Measurements from ENCODE around the gene BIN1. TPM values are rescaled to one million over a fixed set of nuclear protein-coding genes. Genes with fewer than 3 reads are reported as not detected.

Gene BIN1
- total RNA-seq, 2 experiments from 2014 or later = 98.8 to 101 TPM

DNA sequence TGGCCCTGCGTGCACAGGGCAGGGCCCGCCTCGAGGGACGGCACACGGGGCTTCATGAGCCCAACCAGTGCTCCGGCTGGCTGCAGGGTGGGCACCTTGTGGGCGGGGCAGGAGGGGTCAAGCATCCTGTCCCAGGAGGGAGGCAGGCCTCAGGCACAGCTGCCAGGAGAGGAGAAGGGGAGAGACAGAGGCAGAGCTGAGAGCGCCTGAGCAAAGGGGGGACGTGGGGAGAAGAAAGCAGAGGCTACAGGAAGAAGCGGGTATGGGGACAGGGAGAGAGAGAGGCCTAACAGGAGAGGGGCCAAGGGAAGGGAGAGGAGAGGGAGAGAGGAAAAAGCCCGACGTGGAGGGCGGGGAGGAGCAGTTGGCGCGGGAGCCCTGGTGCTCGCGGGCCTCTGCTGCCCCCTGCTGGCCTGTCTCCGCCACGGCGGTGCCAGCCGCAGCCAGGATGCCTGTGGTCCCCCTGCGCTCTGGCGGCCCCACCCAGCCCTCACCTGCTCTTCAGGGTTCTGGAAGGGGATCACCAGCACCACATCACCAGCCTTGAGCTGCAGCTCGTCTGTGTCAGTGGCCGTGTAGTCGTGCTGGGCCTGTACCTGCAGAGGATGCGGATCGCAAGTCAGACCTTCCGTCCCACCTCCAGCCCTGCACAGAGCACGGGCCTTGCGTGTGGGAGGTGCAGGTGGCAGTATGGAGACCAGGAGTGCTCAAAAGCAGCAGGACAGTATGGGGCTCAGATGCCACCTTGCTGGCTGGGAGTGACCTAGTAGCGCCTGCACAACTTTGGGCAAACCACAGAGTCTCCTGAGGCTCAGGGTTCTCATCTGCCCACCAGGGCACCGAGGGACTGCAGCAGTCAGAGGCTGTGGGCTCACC is 56.8 kb downstream of the BIN1 start:
- Mint-ChIP-seq H3K27me3 (no peaks in the 10 kb centered on the region), H3K36me3 (peaks cover 5% of the 10 kb centered on the region), H3K27ac (no peak overlapping the region), H3K9me3 (no peaks in the 10 kb centered on the region), H3K4me3 (no peak overlapping the region), H3K4me1 (peaks cover 2% of the 10 kb centered on the region)
- DNase-seq = peak; percentile 74

DNA sequence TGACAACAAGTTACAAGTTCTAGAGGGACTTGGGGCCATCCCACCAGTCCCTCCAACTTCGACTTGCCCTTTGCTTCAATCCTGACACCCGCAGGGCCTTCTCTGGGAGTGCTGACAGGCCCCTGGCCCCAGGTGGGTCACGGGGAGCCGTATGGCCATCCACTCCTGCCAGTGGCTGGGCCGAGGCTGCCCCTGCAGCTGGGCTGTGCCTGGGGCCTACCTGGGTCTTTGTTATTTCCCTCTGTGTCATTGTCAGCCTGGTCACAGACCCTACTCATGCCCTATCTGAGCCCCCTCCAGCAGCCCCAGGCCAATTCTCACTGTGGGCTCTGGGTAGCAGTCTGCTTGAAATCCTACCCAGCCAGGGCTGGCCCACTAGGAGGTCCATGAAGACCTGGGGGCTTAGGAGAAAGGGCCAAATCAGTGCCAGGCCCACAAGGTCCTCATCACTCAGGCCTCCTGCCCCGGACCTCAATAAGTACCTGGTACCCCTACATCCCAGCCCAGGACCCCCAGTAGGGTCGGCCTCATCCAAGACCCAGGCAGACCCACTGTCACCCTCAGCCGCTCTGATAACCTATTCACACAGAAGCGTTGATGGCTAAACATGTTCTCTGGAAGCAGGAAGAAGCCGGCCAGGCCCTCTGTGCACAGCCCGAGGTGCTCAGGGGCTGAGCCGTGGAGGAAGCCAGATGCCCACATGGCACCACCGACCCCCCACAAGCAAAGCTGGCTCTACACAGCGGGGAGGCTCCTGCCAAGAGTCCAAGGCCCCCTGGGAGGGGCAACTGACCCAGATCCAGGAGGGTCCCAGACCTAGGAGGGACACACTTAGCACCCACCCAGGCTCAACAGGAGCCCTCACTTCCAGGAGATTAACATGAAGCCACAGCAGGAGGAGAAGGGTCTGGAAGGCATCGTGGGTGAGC is 57.7 kb downstream of the BIN1 start:
- H3K27ac Mint-ChIP-seq = no peak overlapping the region
- no peaks in the 10 kb centered on the region for H3K9me3 Mint-ChIP-seq
- DNase-seq = no peak
- peaks cover 2% of the 10 kb centered on the region for H3K4me1 Mint-ChIP-seq
- no peaks in the 10 kb centered on the region for H3K27me3 Mint-ChIP-seq
- H3K36me3 Mint-ChIP-seq = peaks cover 5% of the 10 kb centered on the region
- H3K4me3 Mint-ChIP-seq = no peak overlapping the region

DNA sequence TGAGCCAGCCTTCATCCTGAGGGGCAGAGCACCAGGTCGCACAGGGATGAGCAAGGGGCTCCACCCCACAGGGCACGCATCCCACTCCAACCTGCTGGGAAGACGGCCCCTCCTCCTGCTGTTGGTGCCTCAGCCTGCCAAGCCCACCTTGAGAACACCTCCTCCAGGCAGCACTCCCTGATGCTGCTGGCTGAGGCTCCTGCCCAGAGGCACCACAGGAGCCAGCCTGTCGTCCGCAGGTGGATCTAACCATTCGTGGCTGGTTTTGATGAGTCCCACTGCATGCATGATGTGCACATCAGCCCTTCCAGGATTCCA is 58.4 kb downstream of the BIN1 start:
- Mint-ChIP-seq H3K4me1 (peaks cover 2% of the 10 kb centered on the region), H3K4me3 (no peak overlapping the region), H3K9me3 (no peaks in the 10 kb centered on the region), H3K27ac (no peak overlapping the region), H3K27me3 (no peaks in the 10 kb centered on the region), H3K36me3 (peaks cover 5% of the 10 kb centered on the region)
- DNase-seq = no peak

DNA sequence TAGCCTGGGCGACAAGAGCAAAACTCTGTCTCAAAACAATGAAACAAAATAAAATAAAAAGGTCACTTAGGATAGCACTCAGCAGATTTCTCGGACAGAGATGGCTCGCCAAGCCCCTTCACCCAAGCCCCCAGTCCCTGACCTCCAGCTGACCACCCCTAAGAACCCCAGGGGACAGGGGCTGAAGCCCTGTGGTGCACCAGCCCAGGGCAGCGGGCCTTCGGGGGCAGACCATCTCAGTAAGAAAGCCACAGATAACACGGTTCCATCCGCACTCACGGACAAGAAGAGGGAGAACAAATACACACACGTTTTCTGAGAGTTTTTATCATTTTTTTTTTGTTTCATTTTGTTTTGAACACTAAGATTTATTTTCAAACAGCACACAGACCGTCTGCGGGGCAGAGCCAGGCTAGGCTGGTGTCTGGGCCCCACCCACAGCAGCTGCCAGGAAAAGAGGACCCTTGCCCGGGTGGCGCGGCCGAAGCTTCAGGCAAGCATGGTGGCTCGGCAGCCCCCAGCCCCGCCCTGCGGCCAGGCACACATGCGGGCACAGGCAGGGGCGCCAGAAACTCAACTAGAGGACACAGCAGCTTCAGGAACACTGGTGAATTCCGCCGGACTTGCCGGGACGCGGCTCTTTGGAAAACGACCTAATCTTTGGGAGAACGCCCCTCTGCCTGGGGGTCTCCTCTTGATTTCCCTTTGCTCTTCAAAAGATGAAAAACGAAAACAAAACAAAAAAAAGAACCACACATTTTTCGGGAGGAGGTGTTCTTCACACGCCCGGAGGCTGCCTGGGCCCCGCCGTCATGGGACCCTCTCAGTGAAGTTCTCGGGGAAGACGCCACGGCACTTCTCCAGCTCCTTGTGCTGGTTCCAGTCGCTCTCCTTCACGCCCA is 59.0 kb downstream of the BIN1 start:
- Mint-ChIP-seq H3K4me1 (peaks cover 2% of the 10 kb centered on the region), H3K27ac (no peak overlapping the region), H3K9me3 (no peaks in the 10 kb centered on the region), H3K4me3 (no peak overlapping the region), H3K27me3 (no peaks in the 10 kb centered on the region), H3K36me3 (peaks cover 5% of the 10 kb centered on the region)
- no peak for DNase-seq

DNA sequence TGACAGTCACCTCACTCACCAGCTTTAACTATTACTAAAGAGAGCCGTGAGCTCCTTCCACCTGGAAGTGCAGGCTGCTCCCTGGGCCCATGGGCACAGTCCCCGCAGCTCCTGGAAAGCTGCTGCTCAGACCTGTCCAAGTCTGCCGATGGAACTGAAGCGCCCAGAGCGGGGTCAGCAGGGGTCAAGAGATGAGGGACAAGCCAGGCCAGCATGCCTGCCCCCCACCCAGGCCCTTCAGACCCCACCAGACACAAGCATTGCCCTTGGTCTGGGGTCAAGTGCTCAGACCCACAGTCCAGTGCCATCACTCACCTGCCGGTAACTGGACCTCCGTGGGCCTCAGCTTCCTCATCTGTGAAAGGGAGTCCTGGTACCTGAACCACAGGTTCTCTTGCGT is 59.9 kb downstream of the BIN1 start:
- peaks cover 5% of the 10 kb centered on the region for H3K36me3 Mint-ChIP-seq
- H3K9me3 Mint-ChIP-seq = no peaks in the 10 kb centered on the region
- DNase-seq = no peak
- H3K4me3 Mint-ChIP-seq = no peak overlapping the region
- no peak overlapping the region for H3K27ac Mint-ChIP-seq
- H3K27me3 Mint-ChIP-seq = no peaks in the 10 kb centered on the region
- peaks cover 2% of the 10 kb centered on the region for H3K4me1 Mint-ChIP-seq

DNA sequence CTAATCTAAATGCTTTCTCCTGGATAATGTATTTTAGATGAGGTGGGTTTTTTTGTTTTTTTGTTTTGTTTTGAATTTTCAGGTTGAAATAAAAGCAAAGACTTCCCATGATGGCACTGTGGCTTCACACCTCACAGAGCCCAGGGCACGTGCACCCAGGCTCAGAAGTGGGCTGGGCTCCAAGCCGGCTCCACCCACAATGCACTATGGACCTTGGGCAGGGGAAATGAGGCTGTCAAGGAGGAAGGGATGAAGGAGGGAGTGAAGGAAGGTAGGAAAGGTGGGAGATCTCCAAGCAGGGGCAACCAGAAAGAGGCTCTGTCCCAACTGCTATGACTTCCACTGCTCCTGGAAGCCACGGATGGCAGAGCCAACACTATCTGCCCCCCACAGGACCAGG is 60.4 kb downstream of the BIN1 start:
- H3K36me3 Mint-ChIP-seq = peaks cover 5% of the 10 kb centered on the region
- no peak for DNase-seq
- no peak overlapping the region for H3K27ac Mint-ChIP-seq
- H3K4me3 Mint-ChIP-seq = no peak overlapping the region
- peaks cover 2% of the 10 kb centered on the region for H3K4me1 Mint-ChIP-seq
- no peaks in the 10 kb centered on the region for H3K9me3 Mint-ChIP-seq
- H3K27me3 Mint-ChIP-seq = no peaks in the 10 kb centered on the region

DNA sequence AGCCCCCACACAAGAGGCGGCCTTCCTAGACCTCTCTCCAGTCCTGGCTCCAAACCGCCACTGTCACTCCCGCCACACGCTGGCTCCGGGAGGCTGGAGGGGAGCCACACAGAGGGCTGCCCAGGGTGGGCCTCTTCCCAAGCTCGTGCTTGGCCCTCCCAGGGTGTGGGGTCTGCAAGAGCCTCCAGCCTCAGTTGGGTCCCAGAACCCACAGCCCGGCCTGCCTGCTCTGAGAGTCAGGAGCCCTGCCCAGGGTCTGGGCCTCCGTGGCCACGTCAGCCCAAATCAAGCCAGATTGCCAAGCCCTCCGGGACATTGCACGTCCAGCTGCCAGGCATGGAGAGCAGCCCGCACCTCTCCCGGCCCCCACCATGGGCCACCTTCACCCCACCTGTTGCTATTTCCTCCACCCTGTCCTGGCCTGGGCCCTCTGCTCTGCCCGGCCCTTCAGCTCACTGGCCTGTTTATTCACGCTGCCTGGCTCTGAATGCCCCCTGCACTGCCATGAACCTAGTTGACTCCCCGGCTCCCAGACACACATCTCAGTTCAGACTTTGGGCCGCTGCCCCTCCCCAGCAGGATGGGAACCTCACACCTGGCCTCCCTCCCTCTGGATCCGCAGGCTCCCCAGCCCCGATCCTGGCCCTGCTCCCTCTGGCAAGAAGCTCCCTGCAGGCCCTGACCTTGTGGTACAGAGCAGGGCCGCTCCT is 61.0 kb downstream of the BIN1 start:
- H3K9me3 Mint-ChIP-seq = no peaks in the 10 kb centered on the region
- no peak overlapping the region for H3K4me3 Mint-ChIP-seq
- H3K4me1 Mint-ChIP-seq = peaks cover 2% of the 10 kb centered on the region
- H3K27ac Mint-ChIP-seq = peak overlapping the region; percentile 6
- no peak for DNase-seq
- no peaks in the 10 kb centered on the region for H3K27me3 Mint-ChIP-seq
- H3K36me3 Mint-ChIP-seq = peaks cover 5% of the 10 kb centered on the region

DNA sequence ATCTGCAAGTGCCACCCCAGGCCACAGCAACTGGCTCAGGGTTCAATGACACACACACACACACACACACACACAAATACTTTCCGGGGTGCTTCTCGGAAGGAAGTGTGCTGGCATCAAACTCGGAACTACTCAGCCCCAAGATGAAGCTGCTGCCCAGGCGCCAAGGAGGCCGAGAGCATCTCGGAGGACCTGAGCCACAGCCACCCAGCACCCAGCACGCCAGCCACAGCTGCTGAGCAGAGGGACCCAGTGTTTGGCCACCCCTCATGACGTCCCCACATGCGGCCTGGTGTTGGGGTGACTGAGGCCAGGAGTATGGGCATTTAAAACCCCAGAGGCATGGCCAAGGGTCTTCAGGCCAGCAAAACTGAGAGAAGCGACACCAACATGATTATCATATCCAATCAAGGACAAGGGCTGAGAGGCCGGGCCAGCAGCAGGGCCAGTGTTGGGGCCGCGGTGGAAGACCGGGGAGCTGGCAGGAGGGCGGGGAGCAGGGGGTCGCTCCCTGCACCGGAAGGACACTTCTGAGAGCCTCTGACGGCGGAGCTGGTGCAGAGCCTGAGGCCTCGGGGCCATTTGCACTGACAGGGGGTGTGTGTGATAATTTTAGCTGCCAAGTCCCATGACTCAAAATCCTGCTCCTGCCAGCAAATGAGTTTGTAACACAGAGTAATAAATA is 61.8 kb downstream of the BIN1 start:
- Mint-ChIP-seq H3K27me3 (no peaks in the 10 kb centered on the region), H3K27ac (no peak overlapping the region), H3K9me3 (no peaks in the 10 kb centered on the region), H3K36me3 (peaks cover 5% of the 10 kb centered on the region), H3K4me1 (peaks cover 2% of the 10 kb centered on the region), H3K4me3 (no peak overlapping the region)
- no peak for DNase-seq

DNA sequence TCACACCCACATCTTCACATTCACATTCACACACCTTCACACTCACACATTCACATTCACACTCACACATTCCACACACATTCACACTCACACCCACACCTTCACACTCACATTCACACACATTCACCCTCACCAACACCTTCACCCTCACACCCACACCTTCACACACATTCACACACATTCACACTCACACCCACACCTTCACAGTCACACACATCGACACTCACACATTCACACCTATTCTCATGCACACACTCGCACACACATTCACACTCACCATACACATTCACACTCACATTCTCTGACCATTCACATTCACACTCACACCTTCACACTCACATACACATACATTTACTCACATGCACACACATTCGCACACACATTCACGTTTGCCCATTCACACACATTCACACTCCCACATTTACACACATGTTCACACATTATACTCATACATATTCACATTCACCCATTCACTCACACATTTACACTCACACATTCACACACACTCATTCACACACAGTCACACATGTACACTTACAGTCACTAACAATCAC is 62.7 kb downstream of the BIN1 start:
- Mint-ChIP-seq H3K9me3 (no peaks in the 10 kb centered on the region), H3K4me3 (no peak overlapping the region), H3K4me1 (no peaks in the 10 kb centered on the region), H3K36me3 (peaks cover 3% of the 10 kb centered on the region), H3K27me3 (no peaks in the 10 kb centered on the region), H3K27ac (no peak overlapping the region)
- DNase-seq = no peak

DNA sequence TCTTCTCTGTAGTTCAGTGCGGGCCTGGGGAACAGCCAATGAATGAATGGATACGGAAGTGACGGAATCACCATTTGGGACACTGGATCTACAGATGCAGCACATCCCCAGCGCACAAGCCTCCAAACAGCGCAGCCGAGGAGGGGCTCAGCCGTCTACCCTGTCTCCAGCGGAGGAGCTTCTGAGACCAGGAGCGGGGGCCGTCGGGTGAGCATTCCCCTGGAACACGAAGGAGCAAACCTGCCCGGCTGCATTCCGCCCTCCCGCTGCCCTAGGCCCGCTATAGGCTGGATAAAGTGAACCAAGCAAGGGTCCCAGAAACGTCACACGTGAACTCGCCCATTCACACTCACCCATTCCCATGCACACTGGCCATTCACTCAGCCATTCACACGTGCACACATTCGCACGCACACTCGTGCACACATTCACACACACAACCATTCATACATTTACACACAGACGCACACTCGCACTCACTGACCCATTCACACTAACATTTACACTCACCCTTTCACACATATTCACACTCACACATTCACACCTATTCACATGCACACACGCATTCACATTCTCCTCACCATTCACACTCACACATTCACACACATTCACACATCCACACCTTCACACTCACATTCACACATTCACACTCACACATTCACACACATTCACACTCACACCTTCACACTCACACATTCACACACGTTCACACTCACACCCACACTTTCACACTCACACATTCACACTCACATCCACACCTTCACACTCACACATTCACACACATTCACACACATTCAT is 63.4 kb downstream of the BIN1 start:
- Mint-ChIP-seq H3K4me1 (no peaks in the 10 kb centered on the region), H3K27ac (no peak overlapping the region), H3K4me3 (no peak overlapping the region), H3K27me3 (no peaks in the 10 kb centered on the region), H3K9me3 (no peaks in the 10 kb centered on the region), H3K36me3 (peaks cover 3% of the 10 kb centered on the region)
- no peak for DNase-seq

DNA sequence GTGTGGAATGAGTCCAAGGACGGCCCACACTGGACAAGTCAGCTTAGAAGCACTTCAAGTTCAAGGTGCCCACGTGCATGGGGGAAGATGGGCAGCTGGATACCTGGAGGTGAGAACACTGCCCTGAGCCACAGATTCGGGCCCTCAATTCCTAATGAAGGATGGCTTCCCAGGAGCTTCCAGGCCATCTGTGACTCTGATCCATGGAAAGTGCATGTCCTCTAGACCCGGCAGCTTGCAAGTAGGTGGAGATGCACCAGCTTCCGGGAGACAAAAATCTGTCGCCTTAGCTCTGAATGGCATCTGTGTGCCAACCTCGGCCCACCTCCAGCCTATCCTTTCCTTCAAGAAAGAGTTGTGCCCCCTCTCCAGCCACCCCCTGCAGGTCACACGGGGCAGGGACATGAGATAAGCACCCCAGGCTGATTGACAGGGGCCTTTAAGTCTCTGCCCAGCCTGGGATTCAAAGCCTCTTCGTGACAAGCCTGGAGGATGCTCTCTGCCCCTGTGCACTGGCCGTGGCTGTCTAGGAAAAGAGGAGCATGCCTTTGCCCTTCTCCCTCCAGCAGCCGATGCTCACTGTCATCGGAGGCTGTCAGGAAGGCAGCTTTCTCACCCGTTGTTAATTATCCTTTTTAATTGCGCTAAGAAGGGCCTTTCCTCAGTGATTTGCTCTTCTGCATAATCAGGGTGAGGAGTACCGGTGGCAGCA is 65.5 kb downstream of the BIN1 start:
- Mint-ChIP-seq H3K36me3 (peaks cover under 1% of the 10 kb centered on the region), H3K27ac (no peak overlapping the region), H3K4me3 (no peak overlapping the region), H3K4me1 (no peaks in the 10 kb centered on the region), H3K27me3 (no peaks in the 10 kb centered on the region), H3K9me3 (no peaks in the 10 kb centered on the region)
- DNase-seq = no peak

DNA sequence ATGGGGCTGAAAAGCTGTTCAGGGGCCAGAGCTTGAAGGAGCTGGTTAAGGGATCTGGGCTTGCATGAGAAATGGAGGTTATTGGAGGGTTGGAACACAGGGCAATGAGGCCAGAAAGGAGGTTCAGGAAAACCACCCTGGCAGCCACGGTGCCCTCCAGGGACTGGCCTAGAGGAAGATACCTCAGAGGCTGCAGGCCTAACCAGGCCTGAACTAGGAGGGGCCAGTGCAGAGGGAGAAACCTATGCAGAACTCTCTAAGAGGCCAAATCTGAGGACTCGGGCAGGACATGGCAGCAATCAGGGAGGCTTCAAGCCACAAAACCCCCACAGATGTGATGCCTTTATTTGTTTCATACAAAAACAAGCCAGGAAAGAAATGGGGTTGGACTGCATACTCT is 66.8 kb downstream of the BIN1 start:
- Mint-ChIP-seq H3K9me3 (no peaks in the 10 kb centered on the region), H3K27me3 (no peaks in the 10 kb centered on the region), H3K4me3 (no peak overlapping the region), H3K27ac (no peak overlapping the region), H3K36me3 (no peaks in the 10 kb centered on the region), H3K4me1 (no peaks in the 10 kb centered on the region)
- no peak for DNase-seq
